Activated CD8-positive, alpha-beta T cell treated with anti-CD3 and anti-CD28 coated beads for 36 hours (primary cell): ENCODE measurements around the gene GASK1A. TPM values are rescaled to one million over a fixed set of nuclear protein-coding genes. Genes with fewer than 3 reads are reported as not detected.

Source experiments
- ATAC-seq: fragments of 200-7000 bp; cut with Tn5 transposase; one replicate; pipeline ENCODE4 v1.10.0; 2021; ENCODE audit warnings: mild to moderate bottlenecking, moderate library complexity
- CTCF ChIA-PET: fragments of 350-600 bp; sonication (Branson Sonifier 250); formaldehyde crosslinking; loops from one replicate; lab custom pipeline; 2021; ENCODE audit warnings: antibody characterized with exemption; lab: Charles Lee
- POLR2A ChIA-PET: fragments of 350-600 bp; sonication (Branson Sonifier 250); formaldehyde crosslinking; loops from one replicate; lab custom pipeline; 2021; ENCODE audit warnings: antibody characterized with exemption; lab: Charles Lee
- DNase-seq: peaks from one replicate; pipeline ENCODE4 v3.0.0-alpha.2; 2020
- H3K27ac Mint-ChIP-seq: one replicate; pipeline ENCODE4 v1.8.0; 2021; ENCODE audit warnings: mild to moderate bottlenecking, mixed read lengths
- H3K27me3 Mint-ChIP-seq: one replicate; pipeline ENCODE4 v1.8.0; 2021; ENCODE audit warnings: mixed read lengths
- H3K36me3 Mint-ChIP-seq: one replicate; pipeline ENCODE4 v1.8.0; 2021; ENCODE audit warnings: low read depth, mixed read lengths
- H3K4me1 Mint-ChIP-seq: one replicate; pipeline ENCODE4 v1.8.0; 2021; ENCODE audit warnings: low read depth, mixed read lengths
- H3K4me3 Mint-ChIP-seq: one replicate; pipeline ENCODE4 v1.8.0; 2021; ENCODE audit warnings: mild to moderate bottlenecking, moderate library complexity, mixed read lengths
- H3K9me3 Mint-ChIP-seq: one replicate; pipeline ENCODE4 v1.8.0; 2021; ENCODE audit warnings: mixed read lengths
- CTCF ChIP-seq: fragments of 200-600 bp; IDR thresholded peaks from one replicate; pipeline ENCODE4 v1.8.0; 2022; ENCODE audit warnings: antibody characterized with exemption, mild to moderate bottlenecking
- intact Hi-C: fragments of 100-400 bp; cut with micrococcal nuclease; formaldehyde crosslinking; loops from one replicate; pipeline ENCODE4 v1.10.0; 2022
- total RNA-seq, 2 experiments: library from RNA; stranded (reverse); gene quantifications; one replicate each; pipeline ENCODE4 v1.2.3, GENCODE V29; 2021

Gene GASK1A
- total RNA-seq, 2 experiments from 2014 or later = 0.11 TPM; not detected in 1

- Mint-ChIP-seq H3K36me3 (no peaks in the 10 kb centered on the region), H3K27me3 (peaks cover 24% of the 10 kb centered on the region), H3K4me1 (peaks cover 4% of the 10 kb centered on the region), H3K4me3 (peak overlapping the region; percentile 21), H3K9me3 (peaks cover 7% of the 10 kb centered on the region), H3K27ac (no peak overlapping the region)
- no peak for ATAC-seq
- intact Hi-C loops = no loop called here
- ChIA-PET CTCF (interaction anchor here (0.8 to 4.4 kb wide), 3 partner anchors 18 to 99 kb away, joined by 3 to 26 read pairs (median 5); no protein-coding TSS in a partner anchor), POLR2A (no interaction called here)
- DNase-seq = no peak
- TF ChIP-seq CTCF = no peak
Observed at GRCh38 chr3:42980209-42980608, 1.1 kb downstream of the GASK1A start.

GRCh38 chr3:42980909-42981308 is 1.8 kb downstream of the GASK1A start:
- Mint-ChIP-seq H3K27ac (no peak overlapping the region), H3K9me3 (peaks cover 1% of the 10 kb centered on the region), H3K4me1 (peaks cover 4% of the 10 kb centered on the region), H3K27me3 (peaks cover 24% of the 10 kb centered on the region), H3K36me3 (no peaks in the 10 kb centered on the region), H3K4me3 (no peak overlapping the region)
- DNase-seq = no peak
- TF ChIP-seq CTCF = no peak
- ChIA-PET CTCF (interaction anchor here (1.0 to 4.4 kb wide), 3 partner anchors 19 to 182 kb away, joined by 3 to 26 read pairs (median 5); no protein-coding TSS in a partner anchor), POLR2A (interaction anchor here (1.2 kb wide), 1 partner anchor 199 kb away, joined by 3 read pairs; no protein-coding TSS in a partner anchor)
- no peak for ATAC-seq
- intact Hi-C loops = no loop called here

- ChIA-PET CTCF (interaction anchor here (1.1 to 4.4 kb wide), 2 partner anchors 21 to 179 kb away, joined by 3 to 26 read pairs; no protein-coding TSS in a partner anchor), POLR2A (interaction anchor here (0.6 to 1.2 kb wide), 3 partner anchors 25 to 258 kb away, joined by 3 to 4 read pairs (median 3); partner anchors contain the start of gene POMGNT2)
- intact Hi-C loops = no loop called here
Observed at GRCh38 chr3:42982645-42983412, 3.7 kb downstream of the GASK1A start.

GRCh38 chr3:42983927-42984326 is 4.8 kb downstream of the GASK1A start:
- peaks cover under 1% of the 10 kb centered on the region for H3K4me1 Mint-ChIP-seq
- ATAC-seq (no peak), DNase-seq (no peak)
- peaks cover 9% of the 10 kb centered on the region for H3K27me3 Mint-ChIP-seq
- H3K27ac Mint-ChIP-seq = no peak overlapping the region
- no peak overlapping the region for H3K4me3 Mint-ChIP-seq
- intact Hi-C loops = no loop called here
- no peaks in the 10 kb centered on the region for H3K36me3 Mint-ChIP-seq
- H3K9me3 Mint-ChIP-seq = no peaks in the 10 kb centered on the region
- CTCF ChIA-PET = interaction anchor here (4.4 kb wide), 1 partner anchor 22 kb away, joined by 26 read pairs; no protein-coding TSS in a partner anchor
- no peak for TF ChIP-seq CTCF
- POLR2A ChIA-PET = no interaction called here

More at GRCh38 chr3:42982645-42983412, 3.7 kb downstream of the GASK1A start:
- Mint-ChIP-seq H3K9me3 (no peaks in the 10 kb centered on the region), H3K4me1 (peaks cover 4% of the 10 kb centered on the region), H3K4me3 (no peak overlapping the region), H3K36me3 (no peaks in the 10 kb centered on the region), H3K27me3 (peaks cover 20% of the 10 kb centered on the region), H3K27ac (no peak overlapping the region)
- no peak for ATAC-seq
- DNase-seq = no peak
- no peak for TF ChIP-seq CTCF

- no peaks in the 10 kb centered on the region for H3K4me1 Mint-ChIP-seq
- ATAC-seq (no peak), DNase-seq (no peak)
- intact Hi-C loops = no loop called here
- no peaks in the 10 kb centered on the region for H3K36me3 Mint-ChIP-seq
- ChIA-PET CTCF (no interaction called here), POLR2A (no interaction called here)
- no peak overlapping the region for H3K4me3 Mint-ChIP-seq
- no peaks in the 10 kb centered on the region for H3K9me3 Mint-ChIP-seq
- H3K27ac Mint-ChIP-seq = no peak overlapping the region
- no peak for TF ChIP-seq CTCF
- H3K27me3 Mint-ChIP-seq = peaks cover 8% of the 10 kb centered on the region
Observed at GRCh38 chr3:42984701-42985100, 5.6 kb downstream of the GASK1A start.
